Hepatocyte (in vitro differentiated cells): Measurements from ENCODE around the gene ADGRG6. TPM values are rescaled to one million over a fixed set of nuclear protein-coding genes. Genes with fewer than 3 reads are reported as not detected.

Experiments used
- DNase-seq: peaks from one replicate; pipeline ENCODE4 v3.0.0-alpha.2; 2016; ENCODE audit warnings: low spot score
- H2AFZ ChIP-seq: fragments of 200-600 bp; sonication (generic); 2 replicates; pipeline ENCODE4 v1.6.0; 2016; ENCODE audit warnings: antibody characterized with exemption, mild to moderate bottlenecking
- H3K27ac ChIP-seq: fragments of 200-600 bp; sonication (generic); 2 replicates; pipeline ENCODE4 v1.5.1; 2016; ENCODE audit warnings: mild to moderate bottlenecking
- H3K27me3 ChIP-seq: fragments of 200-600 bp; sonication (generic); 2 replicates; pipeline ENCODE4 v1.6.1; 2016
- H3K36me3 ChIP-seq: fragments of 200-600 bp; sonication (generic); replicated peaks from 2 replicates; pipeline ENCODE4 v1.5.1; 2016; ENCODE audit warnings: low read depth; ENCODE audit not compliant: insufficient read depth
- H3K4me1 ChIP-seq: fragments of 200-600 bp; sonication (generic); 2 replicates; pipeline ENCODE4 v1.5.1; 2016; ENCODE audit warnings: mild to moderate bottlenecking, moderate library complexity; ENCODE audit not compliant: insufficient read depth
- H3K4me2 ChIP-seq: fragments of 200-600 bp; sonication (generic); 2 replicates; pipeline ENCODE4 v1.6.0; 2016
- H3K4me3 ChIP-seq: fragments of 200-600 bp; sonication (generic); 2 replicates; pipeline ENCODE4 v1.5.1; 2016; ENCODE audit warnings: mild to moderate bottlenecking
- H3K79me2 ChIP-seq: fragments of 200-600 bp; sonication (generic); 2 replicates; pipeline ENCODE4 v1.6.0; 2017; ENCODE audit warnings: mild to moderate bottlenecking
- H3K9me2 ChIP-seq: fragments of 200-600 bp; sonication (generic); replicated peaks from 2 replicates; pipeline ENCODE4 v1.6.0; 2017; ENCODE audit warnings: mild to moderate bottlenecking; ENCODE audit not compliant: insufficient read depth
- H3K9me3 ChIP-seq: fragments of 200-600 bp; sonication (generic); 2 replicates; pipeline ENCODE4 v1.5.1; 2016; ENCODE audit warnings: low read depth, mild to moderate bottlenecking
- H4K20me1 ChIP-seq: fragments of 200-600 bp; sonication (generic); 2 replicates; pipeline ENCODE4 v1.6.0; 2016; ENCODE audit warnings: mild to moderate bottlenecking; ENCODE audit not compliant: insufficient read depth, poor library complexity, severe bottlenecking
- CTCF ChIP-seq: fragments of 200-600 bp; sonication (generic); IDR thresholded peaks from 2 replicates; pipeline ENCODE4 v1.5.1; 2016; ENCODE audit warnings: antibody characterized with exemption, mild to moderate bottlenecking; ENCODE audit not compliant: poor library complexity
- EZH2 ChIP-seq: fragments of 200-600 bp; sonication (generic); IDR thresholded peaks from 2 replicates; pipeline ENCODE4 v1.6.1; 2016; ENCODE audit warnings: antibody characterized with exemption, mild to moderate bottlenecking, borderline replicate concordance
- EZH2phosphoT487 ChIP-seq: fragments of 200-600 bp; sonication (generic); IDR thresholded peaks from one replicate; pipeline ENCODE4 v1.6.1; 2018; ENCODE audit warnings: antibody characterized with exemption, mild to moderate bottlenecking, low read depth, moderate library complexity; ENCODE audit not compliant: unreplicated experiment, severe bottlenecking
- WGBS: methylation state at CpG from one replicate; pipeline ENCODE4 v1.1.6; 2016; ENCODE audit warnings: low lambda C conversion rate; ENCODE audit errors: missing lambda C conversion rate; 5-methylcytosine and 5-hydroxymethylcytosine counted together
- polyA plus RNA-seq: library from polyadenylated mRNA; unstranded; fragments of >200 nt; fragmentation: Nextera tagmentation; extraction: Ambion mirVana; gene quantifications from 2 replicates; pipeline ENCODE4 v1.2.1, GENCODE V29; 2016
- total RNA-seq: library from RNA; depleted of rRNA; stranded (reverse); fragments of >200 nt; gene quantifications from 2 replicates; pipeline ENCODE4 v1.2.3, GENCODE V29; 2014

Gene ADGRG6
- total and polyA plus RNA-seq, 2 experiments from 2014 or later, result 13.9 to 92.0 TPM

GRCh38 chr6:142412658-142413057, 110.9 kb downstream of the ADGRG6 start:
- Histone ChIP-seq H3K4me1 (peaks cover 12% of the 10 kb centered on the region), H3K27ac (no peak overlapping the region), H3K79me2 (no peaks in the 10 kb centered on the region), H3K4me3 (no peak overlapping the region), H2AFZ (no peak overlapping the region), H4K20me1 (no peaks in the 10 kb centered on the region), H3K36me3 (no peaks in the 10 kb centered on the region), H3K4me2 (no peak overlapping the region), H3K9me3 (no peaks in the 10 kb centered on the region), H3K9me2 (no peaks in the 10 kb centered on the region), H3K27me3 (no peaks in the 10 kb centered on the region)
- TF ChIP-seq EZH2phosphoT487 (no peak), EZH2 (no peak), CTCF (no peak)
- DNase-seq, result no peak
- 86% methylated on average over 2 of the region's 2 CpGs for WGBS

GRCh38 chr6:142413111-142413510, 111.3 kb downstream of the ADGRG6 start:
- H3K4me3 ChIP-seq, result no peak overlapping the region
- peaks cover 9% of the 10 kb centered on the region for H3K4me1 ChIP-seq
- H3K4me2 ChIP-seq, result no peak overlapping the region
- no peaks in the 10 kb centered on the region for H3K36me3 ChIP-seq
- no peaks in the 10 kb centered on the region for H3K27me3 ChIP-seq
- no peaks in the 10 kb centered on the region for H3K9me2 ChIP-seq
- no peaks in the 10 kb centered on the region for H3K9me3 ChIP-seq
- TF ChIP-seq CTCF (no peak), EZH2 (no peak), EZH2phosphoT487 (no peak)
- no peak for DNase-seq
- no peaks in the 10 kb centered on the region for H4K20me1 ChIP-seq
- no peak overlapping the region for H3K27ac ChIP-seq
- no peak overlapping the region for H2AFZ ChIP-seq
- H3K79me2 ChIP-seq, result no peaks in the 10 kb centered on the region

- H2AFZ ChIP-seq, result no peak overlapping the region
Observed at GRCh38 chr6:142414462-142415250, 112.8 kb downstream of the ADGRG6 start.

More at GRCh38 chr6:142414462-142415250, 112.8 kb downstream of the ADGRG6 start:
- Histone ChIP-seq H3K9me3 (no peaks in the 10 kb centered on the region), H3K9me2 (no peaks in the 10 kb centered on the region), H3K27ac (no peak overlapping the region), H3K4me2 (no peak overlapping the region), H4K20me1 (no peaks in the 10 kb centered on the region), H3K27me3 (no peaks in the 10 kb centered on the region), H3K4me3 (no peak overlapping the region), H3K36me3 (no peaks in the 10 kb centered on the region), H3K79me2 (no peaks in the 10 kb centered on the region), H3K4me1 (peaks cover 9% of the 10 kb centered on the region)
- no peak for DNase-seq
- 92% methylated on average over 8 of the region's 8 CpGs for WGBS
- TF ChIP-seq EZH2, result no peak
- no peak for TF ChIP-seq EZH2phosphoT487
- TF ChIP-seq CTCF, result no peak
